ENCODE data around the gene TEAD2.
"Not testable (repeated sequence)": the region's sequence is repeated elsewhere in the genome, so short reads cannot be mapped to it uniquely, and the experiment has no call there.

The TEAD2 gene

GRCh38 chr19:49331187-49331586 is 31.0 kb downstream of the TEAD2 start:
- DNase-seq: not testable (repeated sequence)

- DNase-seq: no peak
Observed at GRCh38 chr19:49328741-49329140, 33.5 kb downstream of the TEAD2 start.

- peak; percentile 24 for DNase-seq
Observed at GRCh38 chr19:49327878-49328544, 34.2 kb downstream of the TEAD2 start.

DNA sequence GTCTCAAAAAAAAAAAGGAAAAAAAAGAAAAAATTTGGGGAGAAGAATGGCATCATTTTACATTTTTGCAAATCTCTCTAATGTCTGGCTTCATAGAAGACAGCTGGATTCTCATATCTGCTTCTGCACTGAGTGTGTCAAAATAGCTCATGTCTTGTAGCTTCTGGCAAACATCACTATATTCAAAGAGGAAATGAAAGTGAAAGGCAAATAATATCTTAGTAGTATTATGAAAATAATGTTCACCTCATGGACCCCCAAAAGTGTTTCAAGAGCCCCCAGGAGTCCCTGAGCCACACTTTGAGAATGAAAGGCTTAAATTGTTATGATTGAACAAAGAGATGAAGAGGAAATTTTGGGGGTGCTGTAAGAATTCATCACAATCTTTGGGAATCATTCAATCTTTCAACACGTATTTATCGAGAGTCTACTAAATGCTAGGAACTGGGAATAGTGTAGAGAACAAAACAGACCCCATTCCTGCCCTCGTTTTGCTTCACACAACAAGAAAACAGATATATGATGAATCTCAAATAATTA is 36.0 kb downstream of the TEAD2 start:
- no peak for DNase-seq

DNA sequence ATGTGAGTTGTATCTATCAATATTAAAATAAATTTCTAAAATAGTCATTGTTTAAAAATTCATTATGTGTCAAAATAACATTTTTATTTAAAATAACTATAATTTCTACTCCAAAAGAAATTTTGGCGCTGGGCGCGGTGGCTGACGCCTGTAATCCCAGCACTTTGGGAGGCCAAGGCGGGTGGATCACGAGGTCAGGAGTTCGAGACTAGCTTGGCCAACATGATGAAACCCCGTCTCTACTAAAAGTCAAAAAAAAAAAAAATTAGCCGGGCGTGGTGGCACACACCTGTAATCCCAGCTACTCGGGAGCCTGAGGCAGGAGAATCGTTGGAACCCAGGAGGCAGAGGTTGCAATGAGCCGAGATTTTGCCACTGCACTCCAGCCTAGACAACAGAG is 36.5 kb downstream of the TEAD2 start:
- not testable (repeated sequence) for DNase-seq

GRCh38 chr19:49324801-49325576 is 37.2 kb downstream of the TEAD2 start, which contains the start of gene SLC6A16:
SLC6A16 (minus strand) TSS chr19:49325191; CDS start chr19:49311347, 13,844 bp downstream.
- no peak for DNase-seq

GRCh38 chr19:49318296-49318695 is 43.9 kb downstream of the TEAD2 start:
- no peak for DNase-seq

DNA sequence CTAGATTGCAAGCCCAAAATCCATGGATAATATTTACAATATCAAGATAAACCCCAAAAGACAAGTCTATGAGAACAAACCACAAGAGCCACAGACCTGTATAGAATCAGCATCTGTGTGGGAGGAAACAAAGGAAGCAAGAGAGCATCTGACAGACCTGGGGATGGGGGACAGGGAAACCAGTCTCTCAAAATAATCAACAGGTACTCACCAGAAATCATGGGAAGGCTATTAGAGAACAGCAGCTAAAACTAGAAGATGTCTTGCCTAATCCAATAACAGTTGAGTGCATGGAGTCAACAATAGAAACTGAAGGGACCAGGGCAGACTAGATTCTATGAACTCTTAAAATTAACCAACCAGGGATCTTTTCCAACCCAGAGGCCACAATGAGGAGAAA is 45.9 kb downstream of the TEAD2 start:
- no peak for DNase-seq

GRCh38 chr19:49315111-49315510 is 47.1 kb downstream of the TEAD2 start:
- no peak for DNase-seq

- DNase-seq: no peak
Observed at GRCh38 chr19:49309087-49309486, 53.1 kb downstream of the TEAD2 start.

- DNase-seq: not testable (repeated sequence)
Observed at GRCh38 chr19:49306734-49307133, 55.5 kb downstream of the TEAD2 start.

DNA sequence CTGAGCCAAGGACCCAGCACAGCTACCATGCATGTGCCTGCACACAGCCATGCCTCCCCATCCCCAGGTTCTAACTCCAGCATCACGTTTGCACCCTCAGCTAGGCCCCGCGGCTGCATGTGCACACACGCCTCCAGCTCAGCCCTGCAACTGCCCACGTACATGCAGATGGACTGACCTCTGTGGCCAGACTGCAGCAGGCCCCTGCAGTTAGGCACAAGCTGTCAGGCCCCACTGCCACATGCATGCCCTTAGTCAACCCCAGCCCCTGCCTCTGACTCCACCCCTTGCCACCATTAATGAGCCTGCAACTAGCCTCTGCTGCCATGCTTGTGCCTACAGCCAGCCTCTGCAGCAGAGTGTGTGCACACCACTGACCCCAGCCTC is 60.4 kb downstream of the TEAD2 start:
- DNase-seq: no peak

DNA sequence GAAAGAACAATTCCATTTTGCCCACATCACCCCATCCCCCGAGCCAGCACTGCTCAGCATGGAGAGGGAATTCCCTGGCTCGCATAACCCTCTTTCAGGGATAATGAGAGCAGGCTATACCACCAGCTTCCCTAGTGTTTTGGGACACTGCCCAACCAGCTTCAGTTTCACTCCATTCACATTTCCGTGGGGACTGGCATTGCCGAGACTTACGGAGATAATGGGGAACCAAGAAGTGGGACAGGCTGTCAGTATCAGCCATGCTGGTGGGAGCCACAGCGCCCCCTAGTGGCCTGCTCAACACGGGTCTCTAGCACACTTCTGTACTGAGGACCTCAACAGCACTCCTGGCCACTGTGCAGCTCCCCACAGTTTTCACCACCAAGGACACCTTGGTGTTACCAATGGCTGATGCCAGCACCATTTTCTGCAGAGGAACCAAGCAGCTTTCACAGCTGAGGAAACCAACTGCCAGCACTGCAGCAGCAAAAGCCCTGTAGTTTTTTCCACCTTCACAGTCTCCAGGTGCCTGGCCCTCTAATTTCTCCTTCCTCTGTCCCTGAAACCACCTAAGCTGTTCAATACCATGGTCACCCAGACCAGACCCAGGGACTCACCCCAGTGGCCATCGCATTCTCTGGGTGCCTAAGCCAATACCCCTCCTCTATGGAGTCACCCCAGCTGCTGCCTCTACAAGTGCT is 60.9 kb downstream of the TEAD2 start:
- peak; percentile 32 for DNase-seq

- DNase-seq: not testable (repeated sequence)
Observed at GRCh38 chr19:49298653-49299052, 63.6 kb downstream of the TEAD2 start.

GRCh38 chr19:49297403-49297802 is 64.8 kb downstream of the TEAD2 start:
- peak; percentile 21 for DNase-seq

DNA sequence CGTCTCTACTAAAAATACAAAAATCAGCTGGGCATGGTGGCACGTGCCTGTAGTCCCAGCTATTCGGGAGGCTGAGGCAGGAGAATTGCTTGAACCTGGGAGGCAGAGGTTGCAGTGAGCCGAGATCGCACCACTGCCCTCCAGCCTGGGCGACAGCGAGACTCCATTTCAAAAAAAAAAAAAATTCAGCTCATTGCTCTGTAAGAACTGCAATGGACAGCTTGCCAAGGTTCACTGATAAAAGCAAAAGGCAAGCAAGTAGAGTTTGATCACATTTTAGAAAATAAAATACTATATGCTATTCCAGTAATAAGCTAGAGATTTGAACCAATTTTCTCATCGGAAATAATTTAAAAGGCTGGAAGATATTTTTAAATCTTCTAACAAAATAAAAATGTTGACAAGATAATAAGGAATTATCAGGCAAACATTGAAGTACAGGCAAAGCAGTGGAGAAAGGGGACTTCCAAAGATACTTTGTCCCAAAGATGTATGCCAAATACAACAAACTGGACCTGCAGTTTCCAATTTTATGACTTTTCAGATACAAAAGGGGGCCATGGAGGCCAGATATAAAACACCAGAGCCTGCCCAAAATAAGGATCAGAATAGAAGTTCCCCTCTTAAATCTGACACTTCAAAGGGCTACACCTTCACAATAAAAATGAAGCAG is 66.9 kb downstream of the TEAD2 start:
- DNase-seq: no peak

DNA sequence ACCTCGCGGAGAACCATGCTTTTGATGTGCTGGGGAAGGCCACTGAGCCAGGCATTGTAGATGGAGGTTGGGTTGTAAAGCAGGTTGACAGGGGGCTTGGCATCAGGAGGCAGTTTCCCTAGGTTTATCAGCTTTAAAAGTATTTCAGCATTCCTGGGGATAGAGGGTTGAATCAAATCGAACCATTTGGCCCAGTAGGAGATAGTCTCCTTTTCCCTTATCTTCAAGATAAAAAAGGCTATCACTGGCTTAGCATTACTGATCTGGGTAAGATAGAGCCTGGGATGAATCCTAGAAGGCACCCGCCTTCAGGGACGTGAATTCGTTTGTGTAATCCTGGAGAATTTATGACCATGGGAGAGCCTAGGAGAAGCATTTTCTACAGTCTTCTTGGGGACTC is 67.8 kb downstream of the TEAD2 start:
- no peak for DNase-seq

Measured in fibroblast of skin of right quadriceps (primary cell).